Upper lobe of left lung (tissue), 6 donors: ENCODE measurements around the gene BMP8A. TPM values are rescaled to one million over a fixed set of nuclear protein-coding genes. Genes with fewer than 3 reads are reported as not detected.
A peak's percentile ranks its signal among the peaks of the same experiment; 100 is the strongest.
"Not testable (repeated sequence)": the region's sequence is repeated elsewhere in the genome, so short reads cannot be mapped to it uniquely, and the experiment has no call there.

Source experiments
- ATAC-seq, 2 donors: fragments of 200-7000 bp; cut with Tn5 transposase; one replicate each; pipeline ENCODE4 v1.9.1; 2022; ENCODE audit warnings: mild to moderate bottlenecking in 2 of 2, moderate library complexity in 2 of 2; ENCODE audit not compliant: low FRiP score in 2 of 2
- DNase-seq, 2 donors: peaks; one replicate each; pipeline ENCODE4 v3.0.0-alpha.2; 2019 to 2020
- H3K27ac ChIP-seq, 4 donors: fragments of 200-600 bp; sonication (generic); one replicate each; pipeline ENCODE4 v1.5.1; 2016 to 2019
- H3K27me3 ChIP-seq, 4 donors: fragments of 200-600 bp; sonication (generic); one replicate each; pipeline ENCODE4 v1.5.1; 2017 to 2019
- H3K36me3 ChIP-seq, 4 donors: fragments of 200-600 bp; sonication (generic); one replicate each; pipeline ENCODE4 v1.5.1; 2016 to 2019
- H3K4me1 ChIP-seq, 4 donors: fragments of 200-600 bp; sonication (generic); one replicate each; pipeline ENCODE4 v1.5.1; 2018 to 2019
- H3K4me3 ChIP-seq, 4 donors: fragments of 200-600 bp; sonication (generic); one replicate each; pipeline ENCODE4 v1.5.1; 2017 to 2019; ENCODE audit warnings: mild to moderate bottlenecking in 2 of 4, moderate library complexity in 1 of 4
- H3K9me3 ChIP-seq, 4 donors: fragments of 200-600 bp; sonication (generic); one replicate each; pipeline ENCODE4 v1.5.1; 2018 to 2019
- EP300 ChIP-seq, 4 donors: sonication (generic); formaldehyde crosslinking; IDR thresholded peaks; one replicate each; pipeline ENCODE4 v1.5.1; 2017; ENCODE audit warnings: antibody characterized with exemption in 4 of 4, control low read depth in 2 of 4
- POLR2A ChIP-seq, 4 donors: fragments of 450-650 bp; IDR thresholded peaks; one replicate each; pipeline ENCODE4 v1.5.1; 2016 to 2017; ENCODE audit warnings: antibody characterized with exemption in 4 of 4, mild to moderate bottlenecking in 2 of 4
- POLR2AphosphoS5 ChIP-seq, 2 donors: sonication (generic); formaldehyde crosslinking; IDR thresholded peaks; one replicate each; pipeline ENCODE4 v1.5.1; 2017; ENCODE audit warnings: antibody characterized with exemption in 2 of 2
- WGBS, 2 donors: methylation state at CpG; one replicate each; pipeline ENCODE4 v1.1.5; 2017 to 2018; 5-methylcytosine and 5-hydroxymethylcytosine counted together
- total RNA-seq, 6 donors: library from RNA; depleted of rRNA in 4 of 6; stranded (reverse); fragments of >200 nt in 4 of 6; gene quantifications; one replicate each; pipeline versions ENCODE4 v1.1.0 to v1.2.1, GENCODE V29; 2016 to 2021
- TF ChIP-seq, protein P1 (sequence below), 6 experiments: fragments of 450-650 bp in 4 of 6; fragments of 200-600 bp in 2 of 6; sonication (generic) in 2 of 6; IDR thresholded peaks; one replicate each; pipeline ENCODE4 v1.5.1; 2016 to 2019; ENCODE audit warnings: antibody characterized with exemption in 6 of 6
- donor health status: DM: no; HTN: no; CAD: no; lungs with moderate emphysema.
- donor health status: DM: no; HTN: yes; CAD: no; lungs with severe emphysema.

The BMP8A gene
- total RNA-seq, 6 donors from 2014 or later = 0.30 to 1.4 (median 0.88) TPM; not detected in 1

DNA sequence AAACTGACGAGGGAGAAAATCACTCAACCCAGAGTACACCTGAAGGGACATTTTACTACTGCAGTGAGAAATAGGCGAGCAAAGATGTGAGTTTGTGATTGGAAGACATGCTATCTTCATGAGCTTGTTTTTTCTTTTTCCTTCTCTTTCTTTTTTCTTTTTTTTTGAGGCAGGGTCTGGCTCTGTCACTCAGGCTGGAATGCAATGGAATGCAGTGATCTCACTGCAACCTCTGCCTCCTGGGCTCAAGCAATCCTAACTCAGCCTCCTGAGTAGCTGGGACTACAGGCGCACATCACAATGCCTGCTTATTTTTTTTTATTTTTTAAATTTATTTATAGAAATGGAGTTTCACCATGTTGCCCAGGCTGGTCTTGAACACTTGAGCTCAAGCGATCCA is 25.4 kb downstream of the BMP8A start:
- not testable (repeated sequence) for H3K27ac ChIP-seq, H3K4me3 ChIP-seq, H3K9me3 ChIP-seq, DNase-seq, ATAC-seq, H3K4me1 ChIP-seq, H3K36me3 ChIP-seq, H3K27me3 ChIP-seq
- WGBS, 2 donors = 80 to 88% methylated on average over 4 of the region's 4 CpGs

DNA sequence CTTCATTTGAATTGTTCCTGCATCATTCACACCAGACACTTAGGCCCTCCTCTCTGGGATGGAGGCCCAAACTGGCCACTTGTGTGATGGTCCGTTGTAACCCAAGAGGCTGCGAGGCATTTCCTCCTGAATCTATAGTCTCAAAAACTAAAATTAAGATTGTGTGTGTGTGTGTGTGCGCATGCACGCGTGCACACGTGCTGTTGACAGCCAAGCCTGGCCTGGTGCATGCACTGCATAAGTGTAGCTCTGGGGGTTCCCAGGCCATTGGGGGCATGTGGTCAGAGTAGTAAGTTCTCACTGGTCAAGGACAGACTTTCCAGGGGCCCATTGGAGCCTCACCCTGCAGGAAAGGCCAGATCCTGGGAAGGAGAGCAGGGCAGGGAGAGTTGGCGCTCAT is 26.5 kb downstream of the BMP8A start:
- H3K4me3 ChIP-seq, ATAC-seq, H3K9me3 ChIP-seq, H3K27me3 ChIP-seq, H3K4me1 ChIP-seq, H3K27ac ChIP-seq, DNase-seq, H3K36me3 ChIP-seq: not testable (repeated sequence)
- WGBS, 2 donors = 86 to 92% methylated on average over 2 to 6 of the region's 7 CpGs

DNA sequence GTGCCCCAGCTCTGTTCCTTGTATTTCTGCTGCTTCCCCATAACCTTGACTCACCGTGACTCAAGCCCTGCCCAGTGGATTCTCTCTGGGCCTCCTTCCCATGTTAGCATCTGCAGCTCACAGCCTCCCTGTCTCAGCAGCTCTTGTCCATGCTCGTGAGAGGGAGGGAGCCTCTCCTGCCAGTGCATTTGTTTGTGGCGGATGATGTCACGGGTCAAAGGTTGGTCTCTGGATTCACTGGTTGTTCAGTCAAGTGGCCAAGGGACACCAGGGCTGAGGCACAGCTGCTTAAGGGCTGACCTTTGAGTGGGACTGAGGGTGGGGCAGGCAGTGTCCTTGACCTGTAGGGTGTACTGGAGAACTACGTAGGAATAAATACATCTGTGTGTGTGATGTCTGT is 27.9 kb downstream of the BMP8A start:
- DNase-seq, H3K27me3 ChIP-seq, ATAC-seq, H3K36me3 ChIP-seq, H3K27ac ChIP-seq, H3K4me1 ChIP-seq, H3K9me3 ChIP-seq, H3K4me3 ChIP-seq: not testable (repeated sequence)
- 46 to 73% methylated on average over 1 to 2 of the region's 5 CpGs for WGBS, 2 donors

DNA sequence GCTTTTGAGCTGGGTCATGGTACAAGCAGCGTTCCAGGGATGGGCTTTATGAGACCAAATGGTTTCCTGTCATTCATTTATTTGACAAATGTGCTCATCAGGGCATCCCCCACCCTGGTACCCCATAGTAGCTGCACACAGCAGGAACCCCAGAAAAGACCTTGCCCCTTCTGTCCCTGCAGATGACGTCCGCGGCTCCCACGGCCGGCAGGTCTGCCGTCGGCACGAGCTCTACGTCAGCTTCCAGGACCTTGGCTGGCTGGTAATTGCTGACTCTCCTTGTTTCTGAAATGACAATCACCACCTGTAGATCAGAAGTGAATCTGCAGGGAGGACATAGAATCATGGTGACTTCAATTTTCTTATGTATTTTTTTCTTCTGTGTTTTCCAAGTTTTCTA is 30.8 kb downstream of the BMP8A start:
- ATAC-seq, DNase-seq, H3K9me3 ChIP-seq, H3K36me3 ChIP-seq, H3K4me3 ChIP-seq, H3K4me1 ChIP-seq, H3K27me3 ChIP-seq, H3K27ac ChIP-seq: not testable (repeated sequence)
- whole genome bisulfite sequencing, 2 donors = 70 to 83% methylated on average over 1 to 9 of the region's 10 CpGs

DNA sequence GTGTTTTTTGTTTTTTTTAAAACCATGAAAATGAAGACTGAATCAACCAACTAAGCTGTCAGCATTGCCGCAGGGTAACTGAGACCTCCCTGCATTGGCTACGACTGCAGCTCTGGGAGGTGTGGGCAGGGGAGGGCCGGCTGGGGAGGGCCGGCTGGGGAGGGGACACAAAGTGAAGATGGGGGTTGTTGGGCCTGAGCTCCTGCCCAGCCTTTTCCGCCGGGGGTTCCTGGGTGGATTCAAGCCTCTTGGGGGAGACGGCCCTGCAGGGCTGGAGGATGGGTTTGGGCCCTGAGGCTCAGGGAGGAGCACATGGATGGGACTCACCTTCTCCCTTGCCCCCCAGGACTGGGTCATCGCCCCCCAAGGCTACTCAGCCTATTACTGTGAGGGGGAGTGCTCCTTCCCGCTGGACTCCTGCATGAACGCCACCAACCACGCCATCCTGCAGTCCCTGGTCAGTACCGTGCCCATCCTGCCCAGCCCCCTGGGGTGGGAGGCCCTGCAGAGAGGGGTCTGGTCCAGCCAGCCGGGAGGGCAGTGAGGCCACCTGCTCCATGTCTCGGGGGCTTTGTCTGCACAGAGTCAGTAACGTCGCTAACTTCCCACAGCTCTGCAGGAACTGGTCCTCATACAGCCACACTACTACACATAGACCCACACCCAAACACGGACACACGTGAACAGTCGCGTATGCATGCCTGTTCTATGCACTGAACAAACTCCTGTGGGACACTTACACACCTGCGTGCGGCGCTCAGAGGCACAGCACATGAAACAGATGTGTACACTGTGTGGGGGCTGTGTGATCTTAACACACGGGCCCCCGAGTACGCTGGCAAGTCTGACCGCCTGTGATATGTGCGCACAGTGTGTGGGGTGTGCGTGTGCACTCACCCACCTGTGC is 31.5 kb downstream of the BMP8A start:
- TF ChIP-seq EP300 (IDR thresholded peaks at IDR 0.05) (no peak), POLR2A (IDR thresholded peaks at IDR 0.05) (no peak), POLR2AphosphoS5 (IDR thresholded peaks at IDR 0.05) (no peak)
- TF ChIP-seq, protein P1, sequence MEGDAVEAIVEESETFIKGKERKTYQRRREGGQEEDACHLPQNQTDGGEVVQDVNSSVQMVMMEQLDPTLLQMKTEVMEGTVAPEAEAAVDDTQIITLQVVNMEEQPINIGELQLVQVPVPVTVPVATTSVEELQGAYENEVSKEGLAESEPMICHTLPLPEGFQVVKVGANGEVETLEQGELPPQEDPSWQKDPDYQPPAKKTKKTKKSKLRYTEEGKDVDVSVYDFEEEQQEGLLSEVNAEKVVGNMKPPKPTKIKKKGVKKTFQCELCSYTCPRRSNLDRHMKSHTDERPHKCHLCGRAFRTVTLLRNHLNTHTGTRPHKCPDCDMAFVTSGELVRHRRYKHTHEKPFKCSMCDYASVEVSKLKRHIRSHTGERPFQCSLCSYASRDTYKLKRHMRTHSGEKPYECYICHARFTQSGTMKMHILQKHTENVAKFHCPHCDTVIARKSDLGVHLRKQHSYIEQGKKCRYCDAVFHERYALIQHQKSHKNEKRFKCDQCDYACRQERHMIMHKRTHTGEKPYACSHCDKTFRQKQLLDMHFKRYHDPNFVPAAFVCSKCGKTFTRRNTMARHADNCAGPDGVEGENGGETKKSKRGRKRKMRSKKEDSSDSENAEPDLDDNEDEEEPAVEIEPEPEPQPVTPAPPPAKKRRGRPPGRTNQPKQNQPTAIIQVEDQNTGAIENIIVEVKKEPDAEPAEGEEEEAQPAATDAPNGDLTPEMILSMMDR (IDR thresholded peaks at IDR 0.05) = no peak
- Histone ChIP-seq H3K27ac (no peak overlapping the region), H3K36me3 (peaks cover 0 to 16% (median 11%) of the 10 kb centered on the region in 4 donors), H3K4me1 (no peaks in the 10 kb centered on the region), H3K9me3 (no peaks in the 10 kb centered on the region), H3K4me3 (no peak overlapping the region), H3K27me3 (no peaks in the 10 kb centered on the region)
- ATAC-seq (peak in 1 of 2 donors; percentile 31), DNase-seq (peak in 1 of 2 donors; percentile 46)
- WGBS, 2 donors = 78 to 81% methylated on average over 13 to 27 of the region's 29 CpGs

DNA sequence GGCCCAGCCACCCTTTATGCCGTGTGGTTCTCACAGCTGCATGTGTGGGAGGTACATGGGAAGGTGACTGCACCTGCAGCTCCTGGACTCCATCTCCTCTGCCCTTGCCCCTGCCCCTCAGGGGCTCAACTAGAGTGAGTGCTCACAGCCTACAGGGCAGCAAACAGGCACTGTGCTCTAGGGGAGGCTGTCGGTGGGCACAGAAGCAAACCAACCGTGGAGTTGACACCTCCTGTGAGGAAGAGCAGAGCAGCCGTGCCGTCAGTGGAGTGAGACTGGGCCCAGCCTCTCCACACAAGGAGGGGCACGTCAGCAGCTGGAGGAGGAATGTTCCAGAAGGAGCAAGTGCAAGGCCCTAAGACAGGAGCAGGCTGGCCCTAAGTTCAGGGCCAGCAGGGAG is 32.7 kb downstream of the BMP8A start:
- TF ChIP-seq EP300 (IDR thresholded peaks at IDR 0.05) (no peak), POLR2A (IDR thresholded peaks at IDR 0.05) (no peak), POLR2AphosphoS5 (IDR thresholded peaks at IDR 0.05) (no peak)
- TF ChIP-seq, protein P1 (IDR thresholded peaks at IDR 0.05) = no peak
- Histone ChIP-seq H3K9me3 (no peaks in the 10 kb centered on the region), H3K27me3 (no peaks in the 10 kb centered on the region), H3K27ac (no peak overlapping the region), H3K4me1 (no peaks in the 10 kb centered on the region), H3K36me3 (peaks cover 0 to 28% (median 22%) of the 10 kb centered on the region in 4 donors), H3K4me3 (no peak overlapping the region)
- no peak for ATAC-seq
- no peak for DNase-seq
- 76 to 85% methylated on average over 5 to 6 of the region's 6 CpGs for WGBS, 2 donors
